T-cell (primary cell): ENCODE measurements around the gene CUX1. TPM values are rescaled to one million over a fixed set of nuclear protein-coding genes. Genes with fewer than 3 reads are reported as not detected.

Source experiments
- ATAC-seq, 4 experiments: fragments of 200-7000 bp in 3 of 4; fragments of 150-1000 bp in 1 of 4; cut with Tn5 transposase; replicated peaks in 1 of 4; 1 replicate in 3 of 4; 2 replicates in 1 of 4; pipeline ENCODE4 v1.10.0; 2021; ENCODE audit warnings: moderate library complexity in 3 of 4, mild to moderate bottlenecking in 2 of 4, moderate number of reproducible peaks in 1 of 4
- CTCF ChIA-PET, 2 donors: fragments of 300-600 bp; sonication (Branson Sonifier 250); formaldehyde crosslinking; loops; one replicate each; lab custom pipeline; 2022; ENCODE audit warnings: antibody characterized with exemption in 2 of 2; lab: Charles Lee
- POLR2A ChIA-PET, 2 donors: fragments of 300-600 bp; sonication (Branson Sonifier 250); formaldehyde crosslinking; loops; one replicate each; lab custom pipeline; 2022; ENCODE audit warnings: antibody characterized with exemption in 2 of 2; lab: Charles Lee
- DNase-seq, 35 experiments: peaks; one replicate each; pipeline versions ENCODE4 v3.0.0 to v3.0.0-alpha.2; 2013 to 2023
- H3K27ac ChIP-seq: one replicate; pipeline ENCODE4 v1.5.1; 2013; ENCODE audit warnings: low read length
- H3K27me3 ChIP-seq, 2 experiments: replicated peaks in 1 of 2; 1 replicate in 1 of 2; 2 replicates in 1 of 2; pipeline versions ENCODE4 v1.6.1 to v1.7.0; 2013; ENCODE audit warnings: low read length in 1 of 2, mixed read lengths in 1 of 2; ENCODE audit not compliant: control insufficient read depth in 2 of 2, insufficient read depth in 2 of 2; ENCODE audit errors: extremely low read depth in 1 of 2
- H3K36me3 ChIP-seq, 2 donors: 1 replicate in 1 of 2; 2 replicates in 1 of 2; pipeline versions ENCODE4 v1.6.1 to v1.7.0; 2013; ENCODE audit warnings: low read length in 1 of 2; ENCODE audit not compliant: control insufficient read depth in 2 of 2, insufficient read depth in 1 of 2; ENCODE audit errors: extremely low read depth in 1 of 2
- H3K4me1 ChIP-seq, 2 experiments: 1 replicate in 1 of 2; 2 replicates in 1 of 2; pipeline versions ENCODE4 v1.6.1 to v1.7.0; 2013; ENCODE audit warnings: low read length in 2 of 2, mixed read lengths in 1 of 2; ENCODE audit not compliant: insufficient read depth in 2 of 2, control insufficient read depth in 1 of 2; ENCODE audit errors: extremely low read depth in 1 of 2
- H3K4me3 ChIP-seq, 2 donors: 1 replicate in 1 of 2; 2 replicates in 1 of 2; pipeline versions ENCODE4 v1.5.1 to v1.7.0; 2013; ENCODE audit warnings: mild to moderate bottlenecking in 2 of 2, low read length in 1 of 2, moderate library complexity in 1 of 2; ENCODE audit not compliant: control insufficient read depth in 1 of 2; ENCODE audit errors: extremely low read depth in 1 of 2
- H3K9me3 ChIP-seq: 2 replicates; pipeline ENCODE4 v1.7.0; 2013
- H3K27ac Mint-ChIP-seq, 2 donors: one replicate each; pipeline ENCODE4 v1.8.0; 2020 to 2021; ENCODE audit warnings: mild to moderate bottlenecking in 2 of 2, mixed read lengths in 2 of 2
- H3K27me3 Mint-ChIP-seq, 2 donors: one replicate each; pipeline ENCODE4 v1.8.0; 2021 to 2022; ENCODE audit warnings: mixed read lengths in 2 of 2
- H3K36me3 Mint-ChIP-seq: one replicate; pipeline ENCODE4 v1.8.0; 2021; ENCODE audit warnings: mixed read lengths
- H3K4me1 Mint-ChIP-seq, 3 donors: one replicate each; pipeline ENCODE4 v1.8.0; 2020 to 2022; ENCODE audit warnings: mixed read lengths in 3 of 3, mild to moderate bottlenecking in 1 of 3
- H3K4me3 Mint-ChIP-seq, 3 donors: one replicate each; pipeline ENCODE4 v1.8.0; 2020 to 2022; ENCODE audit warnings: mild to moderate bottlenecking in 3 of 3, mixed read lengths in 3 of 3, moderate library complexity in 3 of 3
- H3K9me3 Mint-ChIP-seq, 3 donors: one replicate each; pipeline ENCODE4 v1.8.0; 2020 to 2022; ENCODE audit warnings: mixed read lengths in 3 of 3
- WGBS: methylation state at CpG from one replicate; pipeline ENCODE4 v1.1.5; 2013; ENCODE audit warnings: missing lambda C conversion rate; ENCODE audit not compliant: insufficient coverage; 5-methylcytosine and 5-hydroxymethylcytosine counted together
- total RNA-seq, 35 experiments: library from RNA in 6 of 35; stranded (reverse) in 6 of 35; fragments of 120-200 nt in 1 of 35; gene quantifications; one replicate each; pipeline versions ENCODE4 v1.2.1 to v1.2.4 and lab custom pipeline; 2013 to 2026

Gene CUX1
- total RNA-seq, 5 donors from 2014 or later (not counting 1 experiment from before 2014, with no cell fraction given), result 36.9 to 50.2 (median 42.8) TPM

- CTCF ChIA-PET, result no interaction called here
- DNase-seq (no peak), ATAC-seq (no peak)
- no peak overlapping the region for H3K4me3 Mint-ChIP-seq
- Histone ChIP-seq H3K4me1 (no peaks in the 10 kb centered on the region), H3K27ac (no peak overlapping the region), H3K27me3 (no peaks in the 10 kb centered on the region), H3K9me3 (no peaks in the 10 kb centered on the region), H3K36me3 (peaks cover 7 to 15% of the 10 kb centered on the region in 2 donors), H3K4me3 (no peak overlapping the region)
- H3K27me3 Mint-ChIP-seq, result no peaks in the 10 kb centered on the region
- H3K27ac Mint-ChIP-seq, result no peak overlapping the region
- peaks cover 38% of the 10 kb centered on the region for H3K36me3 Mint-ChIP-seq
- no peaks in the 10 kb centered on the region for H3K9me3 Mint-ChIP-seq
- 100% methylated on average over 1 of the region's 5 CpGs for WGBS
- H3K4me1 Mint-ChIP-seq, result peaks cover 4 to 7% (median 7%) of the 10 kb centered on the region in 3 donors
- POLR2A ChIA-PET, result no interaction called here
Measured at GRCh38 chr7:102120666-102121195, 303.3 kb downstream of the CUX1 start.

- ATAC-seq (no peak), DNase-seq (no peak)
- peak overlapping the region in 1 of 2 donors; percentile 4 for H3K27ac Mint-ChIP-seq
- no peaks in the 10 kb centered on the region for H3K27me3 Mint-ChIP-seq
- H3K4me3 Mint-ChIP-seq, result no peak overlapping the region
- no peak overlapping the region for H3K4me3 ChIP-seq
- ChIA-PET POLR2A (no interaction called here), CTCF (no interaction called here)
- H3K27ac ChIP-seq, result no peak overlapping the region
- no peaks in the 10 kb centered on the region for H3K9me3 Mint-ChIP-seq
- H3K4me1 ChIP-seq, result no peaks in the 10 kb centered on the region
- H3K36me3 ChIP-seq, result peaks cover 3 to 4% of the 10 kb centered on the region in 2 donors
- H3K27me3 ChIP-seq, result no peaks in the 10 kb centered on the region
- no peaks in the 10 kb centered on the region for H3K9me3 ChIP-seq
- peaks cover 34% of the 10 kb centered on the region for H3K36me3 Mint-ChIP-seq
- 29% methylated on average over 1 of the region's 3 CpGs for WGBS
- H3K4me1 Mint-ChIP-seq, result peaks cover 4 to 7% (median 7%) of the 10 kb centered on the region in 3 donors
Measured at GRCh38 chr7:102122026-102122425, 304.6 kb downstream of the CUX1 start.

GRCh38 chr7:102125127-102125596, 307.7 kb downstream of the CUX1 start:
- Mint-ChIP-seq H3K4me3 (no peak overlapping the region), H3K27me3 (no peaks in the 10 kb centered on the region), H3K36me3 (peaks cover 18% of the 10 kb centered on the region), H3K27ac (no peak overlapping the region), H3K4me1 (peaks cover 4 to 7% (median 7%) of the 10 kb centered on the region in 3 donors), H3K9me3 (no peaks in the 10 kb centered on the region)
- Histone ChIP-seq H3K36me3 (peaks cover 0 to 4% of the 10 kb centered on the region in 2 donors), H3K27ac (no peak overlapping the region), H3K9me3 (no peaks in the 10 kb centered on the region), H3K4me1 (no peaks in the 10 kb centered on the region), H3K4me3 (no peak overlapping the region), H3K27me3 (no peaks in the 10 kb centered on the region)
- POLR2A ChIA-PET, result interaction anchor here in 1 of 2 donors (0.6 kb wide), 1 partner anchor 338 kb away, joined by 5 read pairs; no protein-coding TSS in a partner anchor
- WGBS, result 81% methylated on average over 12 of the region's 17 CpGs
- no peak for ATAC-seq
- no peak for DNase-seq
- CTCF ChIA-PET, result no interaction called here

- H3K4me3 ChIP-seq, result no peak overlapping the region
- no peaks in the 10 kb centered on the region for H3K9me3 Mint-ChIP-seq
- no peaks in the 10 kb centered on the region for H3K36me3 ChIP-seq
- ChIA-PET CTCF (no interaction called here), POLR2A (no interaction called here)
- H3K27me3 Mint-ChIP-seq, result no peaks in the 10 kb centered on the region
- H3K36me3 Mint-ChIP-seq, result peaks cover 26% of the 10 kb centered on the region
- H3K4me3 Mint-ChIP-seq, result no peak overlapping the region
- H3K4me1 ChIP-seq, result no peaks in the 10 kb centered on the region
- no peaks in the 10 kb centered on the region for H3K4me1 Mint-ChIP-seq
- 85% methylated on average over 7 of the region's 11 CpGs for WGBS
- no peaks in the 10 kb centered on the region for H3K27me3 ChIP-seq
- DNase-seq (no peak), ATAC-seq (no peak)
- H3K27ac ChIP-seq, result no peak overlapping the region
- H3K27ac Mint-ChIP-seq, result no peak overlapping the region
- no peaks in the 10 kb centered on the region for H3K9me3 ChIP-seq
Measured at GRCh38 chr7:102128303-102128702, 310.9 kb downstream of the CUX1 start.

GRCh38 chr7:102129636-102130370, 312.4 kb downstream of the CUX1 start:
- Histone ChIP-seq H3K36me3 (no peaks in the 10 kb centered on the region), H3K4me1 (no peaks in the 10 kb centered on the region), H3K27ac (no peak overlapping the region), H3K4me3 (no peak overlapping the region), H3K27me3 (no peaks in the 10 kb centered on the region), H3K9me3 (no peaks in the 10 kb centered on the region)
- DNase-seq, result no peak
- Mint-ChIP-seq H3K27me3 (no peaks in the 10 kb centered on the region), H3K4me3 (no peak overlapping the region), H3K27ac (no peak overlapping the region), H3K36me3 (peaks cover 18% of the 10 kb centered on the region), H3K9me3 (no peaks in the 10 kb centered on the region), H3K4me1 (no peaks in the 10 kb centered on the region)
- POLR2A ChIA-PET, result no interaction called here
- CTCF ChIA-PET, result no interaction called here
- WGBS, result 91% methylated on average over 8 of the region's 15 CpGs
- no peak for ATAC-seq

- H3K9me3 Mint-ChIP-seq, result no peaks in the 10 kb centered on the region
Measured at GRCh38 chr7:102132209-102132752, 314.9 kb downstream of the CUX1 start.

More at GRCh38 chr7:102132209-102132752, 314.9 kb downstream of the CUX1 start:
- Mint-ChIP-seq H3K4me3 (no peak overlapping the region), H3K36me3 (peaks cover 15% of the 10 kb centered on the region), H3K4me1 (no peaks in the 10 kb centered on the region), H3K27me3 (no peaks in the 10 kb centered on the region), H3K27ac (no peak overlapping the region)
- H3K27ac ChIP-seq, result no peak overlapping the region
- no peaks in the 10 kb centered on the region for H3K4me1 ChIP-seq
- H3K36me3 ChIP-seq, result no peaks in the 10 kb centered on the region
- WGBS, result 98% methylated on average over 4 of the region's 18 CpGs
- ATAC-seq (no peak), DNase-seq (no peak)
- no peak overlapping the region for H3K4me3 ChIP-seq
- no peaks in the 10 kb centered on the region for H3K9me3 ChIP-seq
- CTCF ChIA-PET, result no interaction called here
- no peaks in the 10 kb centered on the region for H3K27me3 ChIP-seq
- POLR2A ChIA-PET, result no interaction called here
